WTC11 (cell line): ENCODE data around the gene ANKRD23.

ENCODE experiments used
- AFF4 ChIP-seq: sonication (generic); formaldehyde crosslinking; IDR thresholded peaks from 2 replicates; pipeline ENCODE4 v1.8.1; 2023; ENCODE audit warnings: mild to moderate bottlenecking, missing genetic modification reagents, borderline replicate concordance
- CTCF ChIP-seq: fragments of 200-600 bp; IDR thresholded peaks from 2 replicates; pipeline ENCODE4 v1.8.0; 2022; ENCODE audit warnings: antibody characterized with exemption
- E2F1 ChIP-seq: sonication (generic); formaldehyde crosslinking; IDR thresholded peaks from 2 replicates; pipeline ENCODE4 v1.8.0; 2022; ENCODE audit warnings: mild to moderate bottlenecking, missing genetic modification reagents
- E2F4 ChIP-seq: sonication (generic); formaldehyde crosslinking; IDR thresholded peaks from 2 replicates; pipeline ENCODE4 v1.8.1; 2022; ENCODE audit warnings: low read depth, mild to moderate bottlenecking, moderate library complexity, missing genetic modification reagents, borderline replicate concordance
- FOXJ3 ChIP-seq: sonication (generic); formaldehyde crosslinking; IDR thresholded peaks from 2 replicates; pipeline ENCODE4 v1.9.0; 2021; ENCODE audit warnings: missing genetic modification reagents, mild to moderate bottlenecking, borderline replicate concordance
- HMGA2 ChIP-seq: fragments of 250-450 bp; sonication (Bioruptor Pico); IDR thresholded peaks from 2 replicates; pipeline ENCODE4 v1.4.0; 2021; ENCODE audit warnings: mild to moderate bottlenecking, moderate library complexity
- HMGXB4 ChIP-seq: sonication (generic); formaldehyde crosslinking; IDR thresholded peaks from 2 replicates; pipeline ENCODE4 v1.8.1; 2023; ENCODE audit warnings: mild to moderate bottlenecking, moderate library complexity, missing genetic modification reagents
- JUN ChIP-seq: sonication (generic); formaldehyde crosslinking; IDR thresholded peaks from 2 replicates; pipeline ENCODE4 v1.8.0; 2023; ENCODE audit warnings: mild to moderate bottlenecking, missing genetic modification reagents
- NFYB ChIP-seq: sonication (generic); formaldehyde crosslinking; conservative IDR thresholded peaks from 2 replicates; pipeline ENCODE4 v1.8.0; 2022; ENCODE audit warnings: low read depth, missing genetic modification reagents
- SMAD3 ChIP-seq: sonication (generic); formaldehyde crosslinking; IDR thresholded peaks from 2 replicates; pipeline ENCODE4 v1.8.0; 2022; ENCODE audit warnings: missing genetic modification reagents, mild to moderate bottlenecking, borderline replicate concordance
- SP1 ChIP-seq: sonication (generic); formaldehyde crosslinking; conservative IDR thresholded peaks from 2 replicates; pipeline ENCODE4 v1.8.1; 2022; ENCODE audit warnings: missing genetic modification reagents
- TEAD1 ChIP-seq: sonication (generic); formaldehyde crosslinking; IDR thresholded peaks from 2 replicates; pipeline ENCODE4 v1.8.0; 2022; ENCODE audit warnings: mild to moderate bottlenecking, missing genetic modification reagents
- ZNF317 ChIP-seq: sonication (generic); formaldehyde crosslinking; IDR thresholded peaks from 2 replicates; pipeline ENCODE4 v1.8.1; 2023; ENCODE audit warnings: low read depth, mild to moderate bottlenecking, moderate library complexity, missing genetic modification reagents, borderline replicate concordance
- ZNF416 ChIP-seq: fragments of 250-450 bp; sonication (Bioruptor Pico); IDR thresholded peaks from 2 replicates; pipeline ENCODE4 v1.9.0; 2021; ENCODE audit warnings: mild to moderate bottlenecking, inconsistent platforms

GRCh38 chr2:96841701-96842495 lies 1.9 kb downstream of the ANKRD23 start:
- no peak for TF ChIP-seq TEAD1 (CRISPR knock-in tag)
- no peak for TF ChIP-seq ZNF317 (CRISPR knock-in tag)
- no peak for TF ChIP-seq JUN
- TF ChIP-seq CTCF = no peak
- no peak for TF ChIP-seq AFF4 (CRISPR knock-in tag)
- TF ChIP-seq E2F4 (CRISPR knock-in tag) = no peak
- TF ChIP-seq NFYB (CRISPR knock-in tag) = no peak
- TF ChIP-seq E2F1 (CRISPR knock-in tag) = no peak
- TF ChIP-seq SMAD3 (CRISPR knock-in tag) = no peak
- TF ChIP-seq SP1 (CRISPR knock-in tag) = no peak
- no peak for TF ChIP-seq HMGA2 (CRISPR knock-in tag)
- no peak for TF ChIP-seq ZNF416 (CRISPR knock-in tag)
- no peak for TF ChIP-seq HMGXB4
- no peak for TF ChIP-seq FOXJ3 (CRISPR knock-in tag)
